Esophagus squamous epithelium (tissue), 4 donors: ENCODE measurements around the gene TFB1M.

Source experiments
- POLR2A ChIP-seq, 4 donors: fragments of 450-650 bp; IDR thresholded peaks; one replicate each; pipeline ENCODE4 v1.6.1; 2017; ENCODE audit warnings: antibody characterized with exemption in 4 of 4, mild to moderate bottlenecking in 4 of 4, moderate library complexity in 3 of 4
- TF ChIP-seq, protein P1 (sequence below), 6 experiments: fragments of 450-650 bp in 4 of 6; fragments of 200-600 bp in 2 of 6; sonication (generic) in 2 of 6; IDR thresholded peaks; one replicate each; pipeline ENCODE4 v1.5.1; 2016 to 2019; ENCODE audit warnings: antibody characterized with exemption in 6 of 6, mild to moderate bottlenecking in 4 of 6, moderate library complexity in 4 of 6

DNA sequence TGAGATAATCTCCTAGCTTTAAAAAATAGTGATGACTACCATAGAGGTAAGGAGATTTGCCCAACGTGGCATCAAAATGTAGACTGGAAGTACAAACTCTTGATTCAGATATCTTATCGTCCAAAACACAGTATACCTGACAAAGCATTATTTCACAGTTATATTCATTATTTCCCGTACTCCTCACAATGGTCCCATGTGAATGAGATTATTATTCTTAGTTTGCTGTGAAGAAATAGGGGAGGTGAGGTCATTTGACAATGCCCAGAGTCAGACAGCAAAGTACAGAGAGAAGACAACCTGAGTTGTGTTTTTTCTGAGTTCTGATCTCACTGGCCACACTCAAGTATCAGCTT is 1.2 kb upstream of the TFB1M start:
- TF ChIP-seq POLR2A (IDR thresholded peaks at IDR 0.05), result no peak
- TF ChIP-seq, protein P1, sequence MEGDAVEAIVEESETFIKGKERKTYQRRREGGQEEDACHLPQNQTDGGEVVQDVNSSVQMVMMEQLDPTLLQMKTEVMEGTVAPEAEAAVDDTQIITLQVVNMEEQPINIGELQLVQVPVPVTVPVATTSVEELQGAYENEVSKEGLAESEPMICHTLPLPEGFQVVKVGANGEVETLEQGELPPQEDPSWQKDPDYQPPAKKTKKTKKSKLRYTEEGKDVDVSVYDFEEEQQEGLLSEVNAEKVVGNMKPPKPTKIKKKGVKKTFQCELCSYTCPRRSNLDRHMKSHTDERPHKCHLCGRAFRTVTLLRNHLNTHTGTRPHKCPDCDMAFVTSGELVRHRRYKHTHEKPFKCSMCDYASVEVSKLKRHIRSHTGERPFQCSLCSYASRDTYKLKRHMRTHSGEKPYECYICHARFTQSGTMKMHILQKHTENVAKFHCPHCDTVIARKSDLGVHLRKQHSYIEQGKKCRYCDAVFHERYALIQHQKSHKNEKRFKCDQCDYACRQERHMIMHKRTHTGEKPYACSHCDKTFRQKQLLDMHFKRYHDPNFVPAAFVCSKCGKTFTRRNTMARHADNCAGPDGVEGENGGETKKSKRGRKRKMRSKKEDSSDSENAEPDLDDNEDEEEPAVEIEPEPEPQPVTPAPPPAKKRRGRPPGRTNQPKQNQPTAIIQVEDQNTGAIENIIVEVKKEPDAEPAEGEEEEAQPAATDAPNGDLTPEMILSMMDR (IDR thresholded peaks at IDR 0.05), result no peak
